ENCODE measurements around the gene NR1I2. TPM values are rescaled to one million over a fixed set of nuclear protein-coding genes. Genes with fewer than 3 reads are reported as not detected.

Gene NR1I2
- total and polyA plus RNA-seq, 12 donors = 0.14 to 0.91 (median 0.37) TPM; not detected in 2

DNA sequence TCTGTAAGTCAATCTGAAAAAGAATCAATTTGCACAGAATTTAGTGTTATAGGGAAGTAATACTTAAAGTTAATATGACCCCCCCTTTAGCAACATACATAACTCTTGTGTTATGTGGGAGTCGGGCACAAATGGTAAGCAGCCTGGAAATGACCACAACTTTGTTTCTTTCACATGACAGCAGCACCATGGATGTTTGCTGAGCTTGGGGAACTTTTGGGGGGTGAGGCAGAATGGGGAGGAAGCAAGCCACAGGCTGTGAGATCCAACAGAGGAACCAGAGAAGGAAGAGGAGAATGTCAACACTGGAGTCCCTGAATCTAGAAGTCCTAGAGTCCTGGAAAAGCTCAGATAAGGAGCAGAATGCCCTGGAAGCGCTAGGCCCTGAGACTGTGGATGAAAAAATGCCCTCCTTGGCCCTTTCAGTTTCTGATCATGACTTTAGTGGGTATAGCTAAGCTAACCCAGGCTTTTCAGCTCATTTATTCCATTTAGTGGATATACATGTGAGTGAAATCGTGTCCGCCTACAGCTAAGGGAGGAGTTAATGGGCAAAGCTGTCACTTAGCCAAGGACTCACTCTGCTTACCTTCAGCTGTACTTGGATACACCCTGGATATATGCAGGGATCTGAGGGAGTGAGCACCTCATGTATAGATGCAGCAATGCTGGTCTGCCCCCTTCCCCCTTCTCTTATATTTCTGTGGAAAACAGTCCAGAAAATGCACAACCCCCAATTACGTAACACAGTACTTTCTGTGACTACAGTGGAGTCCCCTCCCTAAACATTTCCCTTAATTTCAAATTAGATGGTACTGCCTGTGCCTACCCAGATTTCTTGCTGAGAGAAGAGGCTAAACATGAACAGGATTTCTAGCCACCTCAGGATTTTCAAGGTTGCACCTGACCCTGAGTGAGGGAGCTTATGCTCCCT, 40.0 kb upstream of the NR1I2 start:
- 88 to 92% (median 89%) methylated on average over 5 of the region's 5 CpGs for WGBS, 4 donors

GRCh38 chr3:119743921-119744320, 38.0 kb upstream of the NR1I2 start:
- intact Hi-C loops (cut with DNase I) = no loop called here
- Histone ChIP-seq H3K4me3 (no peak overlapping the region), H3K9me3 (replicated peaks in 1 of 3) (no peaks in the 10 kb centered on the region), H3K27me3 (no peaks in the 10 kb centered on the region), H3K4me1 (replicated peaks in 1 of 2) (peaks cover 0 to 7% of the 10 kb centered on the region in 2 donors), H3K27ac (no peak overlapping the region), H3K36me3 (replicated peaks in 1 of 2) (no peaks in the 10 kb centered on the region)
- no peak for DNase-seq
- WGBS, 4 donors = 92 to 97% (median 96%) methylated on average over 10 of the region's 10 CpGs
- TF ChIP-seq CTCF (IDR thresholded peaks at IDR 0.05) = no peak
- TF ChIP-seq POLR2A (IDR thresholded peaks at IDR 0.05) = no peak

More for the DNA sequence above, 40.0 kb upstream of the NR1I2 start:
- Histone ChIP-seq H3K9me3 (replicated peaks in 1 of 3) (no peaks in the 10 kb centered on the region), H3K27ac (no peak overlapping the region), H3K4me3 (no peak overlapping the region), H3K36me3 (replicated peaks in 1 of 2) (no peaks in the 10 kb centered on the region), H3K27me3 (no peaks in the 10 kb centered on the region), H3K4me1 (replicated peaks in 1 of 2) (peaks cover 0 to 7% of the 10 kb centered on the region in 2 donors)
- no peak for DNase-seq
- intact Hi-C loops (cut with DNase I) = no loop called here
- no peak for TF ChIP-seq POLR2A (IDR thresholded peaks at IDR 0.05)

DNA sequence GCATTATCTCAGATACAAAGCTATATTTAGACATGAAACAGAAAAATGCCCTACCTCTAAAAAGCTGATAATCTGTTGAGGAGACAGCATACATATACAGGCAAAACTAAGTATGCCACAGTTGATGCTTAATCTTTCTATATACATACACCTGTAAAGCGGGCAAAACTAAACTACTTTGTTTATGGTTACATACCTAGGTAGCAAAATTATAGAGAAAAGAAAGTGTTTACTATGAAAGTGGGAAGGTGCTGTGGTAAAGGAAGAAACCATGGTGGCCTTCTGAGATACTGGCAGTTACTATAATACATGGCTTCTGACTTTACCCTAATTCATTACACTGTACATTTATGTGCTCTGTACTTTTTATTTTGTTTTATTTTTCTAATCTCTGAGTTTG, 36.0 kb upstream of the NR1I2 start:
- WGBS, 4 donors = 91 to 97% (median 93%) methylated on average over 1 of the region's 1 CpG
- Histone ChIP-seq H3K36me3 (replicated peaks in 1 of 2) (peaks cover 0 to 5% of the 10 kb centered on the region in 2 donors), H3K4me1 (replicated peaks in 1 of 2) (no peaks in the 10 kb centered on the region), H3K27ac (no peak overlapping the region), H3K9me3 (replicated peaks in 1 of 3) (no peaks in the 10 kb centered on the region), H3K27me3 (no peaks in the 10 kb centered on the region), H3K4me3 (no peak overlapping the region)
- no peak for DNase-seq
- intact Hi-C loops (cut with DNase I) = no loop called here
- TF ChIP-seq POLR2A (IDR thresholded peaks at IDR 0.05) (no peak), CTCF (IDR thresholded peaks at IDR 0.05) (no peak)

DNA sequence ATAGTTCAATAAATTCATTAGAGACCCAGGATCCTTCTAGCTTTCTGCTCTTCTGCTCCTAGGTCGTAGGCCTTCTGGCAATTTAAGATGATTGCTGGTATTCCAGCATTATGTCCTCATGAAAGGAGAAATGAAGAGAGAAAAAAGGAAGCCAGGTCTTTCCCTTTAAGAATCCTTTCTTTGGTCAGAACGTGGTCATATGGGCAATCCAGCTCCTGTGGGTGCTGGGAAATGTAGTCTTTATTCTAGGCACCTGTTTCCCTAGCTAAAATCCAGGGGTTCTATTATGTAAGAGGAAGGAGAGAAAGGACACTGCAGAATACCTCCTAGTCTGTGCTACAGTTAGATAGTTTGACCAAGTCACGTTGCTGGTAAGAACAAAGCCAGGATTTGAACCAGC, 35.5 kb upstream of the NR1I2 start:
- no peak overlapping the region for H3K27ac ChIP-seq
- H3K4me3 ChIP-seq = no peak overlapping the region
- no peaks in the 10 kb centered on the region for H3K27me3 ChIP-seq
- intact Hi-C loops (cut with DNase I) = no loop called here
- WGBS, 4 donors = 78 to 83% (median 81%) methylated on average over 3 of the region's 3 CpGs
- no peak for TF ChIP-seq POLR2A (IDR thresholded peaks at IDR 0.05)
- TF ChIP-seq CTCF (IDR thresholded peaks at IDR 0.05) = no peak
- no peaks in the 10 kb centered on the region for H3K9me3 ChIP-seq (replicated peaks in 1 of 3)
- H3K36me3 ChIP-seq (replicated peaks in 1 of 2) = peaks cover 0 to 5% of the 10 kb centered on the region in 2 donors
- DNase-seq = no peak
- H3K4me1 ChIP-seq (replicated peaks in 1 of 2) = no peaks in the 10 kb centered on the region

Data from adrenal gland (tissue), 12 donors.